GM21447 (cell line): ENCODE measurements around the gene ADGRG6.

Experiments
- ATAC-seq: cut with Tn5 transposase; IDR thresholded peaks from one replicate; pipeline ENCODE4 v1.9.1; 2021; ENCODE audit not compliant: unreplicated experiment

The ADGRG6 gene

DNA sequence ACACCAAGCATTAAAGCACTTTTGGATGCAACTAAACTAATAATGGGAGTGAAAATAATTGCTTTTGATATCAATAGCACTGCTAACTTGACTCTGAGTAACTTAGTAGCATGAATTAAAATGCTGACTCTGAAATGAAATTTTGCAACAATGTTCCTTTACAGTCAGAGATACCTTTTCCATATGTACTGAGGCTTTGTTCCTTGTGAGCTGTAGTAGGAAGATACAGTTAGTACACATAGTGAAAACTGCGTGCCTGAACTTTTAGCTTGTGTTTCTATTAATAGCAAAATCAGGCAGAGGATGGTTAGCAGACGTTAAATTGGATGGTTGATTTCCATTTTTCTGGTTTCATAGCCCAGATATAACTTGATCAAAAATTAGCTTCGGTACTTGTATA is 18.6 kb downstream of the ADGRG6 start:
- no peak for ATAC-seq

DNA sequence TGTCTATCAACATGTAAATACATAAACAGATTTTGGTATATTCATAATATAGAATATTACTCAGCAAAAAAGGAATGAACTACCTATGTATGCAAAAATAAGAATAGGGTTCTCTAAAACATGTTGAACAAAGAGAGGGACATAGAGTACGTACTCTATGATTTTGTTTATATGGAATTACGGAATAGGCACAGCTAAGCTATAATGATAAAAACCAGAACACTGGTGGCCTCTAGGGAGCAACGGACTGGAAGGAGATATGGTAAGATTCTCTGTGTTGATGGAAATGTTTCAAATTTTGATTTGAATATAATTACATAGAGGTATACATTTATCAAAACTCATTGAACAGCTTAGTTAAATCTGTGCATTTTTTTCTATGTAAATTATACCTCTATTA is 19.6 kb downstream of the ADGRG6 start:
- ATAC-seq, result no peak

GRCh38 chr6:142322066-142322465 is 20.3 kb downstream of the ADGRG6 start:
- ATAC-seq, result no peak

GRCh38 chr6:142322504-142323198 is 20.8 kb downstream of the ADGRG6 start:
- ATAC-seq, result no peak

- ATAC-seq, result no peak
Measured at GRCh38 chr6:142323377-142323776, 21.6 kb downstream of the ADGRG6 start.

GRCh38 chr6:142324111-142324510 is 22.3 kb downstream of the ADGRG6 start:
- no peak for ATAC-seq

DNA sequence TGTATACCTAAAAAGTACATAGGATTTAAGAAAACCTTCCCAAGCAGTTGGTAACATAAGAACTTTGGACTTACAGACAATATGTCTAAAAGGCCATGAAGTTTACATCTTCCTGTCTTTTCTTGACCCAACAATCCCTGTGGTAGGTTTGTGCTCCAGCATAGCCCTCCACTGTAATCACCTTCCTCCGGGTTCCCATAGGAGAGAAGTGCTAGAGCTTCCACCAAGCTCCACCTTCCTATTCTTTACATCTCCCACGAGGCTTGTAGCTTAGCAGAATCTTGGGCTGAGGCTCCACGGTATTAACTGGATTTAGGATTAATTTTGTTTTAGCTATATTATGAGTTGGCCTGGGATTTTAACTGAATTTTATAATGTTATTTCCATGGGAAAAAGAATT is 23.3 kb downstream of the ADGRG6 start:
- no peak for ATAC-seq

- ATAC-seq, result no peak
Measured at GRCh38 chr6:142326540-142326939, 24.7 kb downstream of the ADGRG6 start.

- no peak for ATAC-seq
Measured at GRCh38 chr6:142328070-142328469, 26.3 kb downstream of the ADGRG6 start.

- no peak for ATAC-seq
Measured at GRCh38 chr6:142329486-142330113, 27.8 kb downstream of the ADGRG6 start.

DNA sequence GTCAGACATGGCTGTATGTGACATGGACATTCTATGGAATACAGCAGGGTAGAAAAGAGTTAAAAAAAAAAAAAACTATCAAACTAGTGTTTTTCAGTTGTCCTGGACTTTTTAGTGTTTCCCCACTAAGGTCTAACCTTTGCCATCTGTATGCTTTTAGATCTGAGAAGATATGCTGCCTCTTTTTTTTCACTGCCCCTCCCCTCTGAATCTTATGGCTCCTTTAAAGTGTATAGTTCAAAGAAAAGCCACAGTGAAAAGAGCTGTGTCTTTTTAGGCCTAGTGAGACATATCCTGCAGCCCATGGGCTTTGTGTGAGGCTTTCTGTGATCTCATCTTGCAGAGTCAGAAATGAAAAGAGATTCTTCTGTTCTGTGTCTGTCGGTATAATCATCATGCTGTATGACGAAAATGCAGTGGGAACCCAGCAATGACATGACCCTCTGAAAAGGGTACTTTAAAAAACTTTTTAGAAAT is 29.3 kb downstream of the ADGRG6 start:
- ATAC-seq, result no peak

- no peak for ATAC-seq
Measured at GRCh38 chr6:142331601-142332000, 29.8 kb downstream of the ADGRG6 start.

DNA sequence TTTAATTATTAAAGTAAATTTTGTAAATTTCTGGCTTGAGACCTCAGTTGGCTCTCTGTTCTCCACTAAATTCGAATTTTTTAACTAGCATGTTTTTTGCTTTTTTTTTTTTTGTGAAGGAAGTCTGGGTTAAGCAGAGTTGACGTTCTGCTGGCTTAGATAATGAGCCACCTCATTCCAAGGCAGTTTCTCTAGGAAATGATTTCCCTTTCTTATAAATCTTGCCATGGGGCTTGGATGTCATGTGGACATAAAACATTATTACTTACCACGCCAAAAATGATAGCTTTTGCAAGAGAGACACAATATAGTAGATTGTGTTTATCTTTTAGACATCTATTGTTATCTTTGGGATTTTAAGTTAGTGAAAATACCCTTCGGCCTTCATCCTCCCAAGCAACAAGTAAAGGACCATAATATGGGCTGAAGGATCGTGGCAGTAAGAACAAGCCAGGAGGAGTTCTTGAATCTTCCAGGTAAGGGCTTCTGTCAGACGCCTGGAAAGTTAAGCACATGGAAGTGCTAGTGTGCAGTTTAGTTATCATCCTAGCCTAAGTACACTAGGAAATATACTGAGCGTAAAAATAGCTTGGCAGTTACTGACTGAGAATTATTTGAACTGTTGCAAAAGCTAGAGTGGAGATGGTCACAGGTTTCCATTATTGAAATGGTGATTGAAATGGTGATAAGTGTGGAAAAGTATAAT is 30.7 kb downstream of the ADGRG6 start:
- ATAC-seq, result no peak

GRCh38 chr6:142333431-142333830 is 31.6 kb downstream of the ADGRG6 start:
- no peak for ATAC-seq

DNA sequence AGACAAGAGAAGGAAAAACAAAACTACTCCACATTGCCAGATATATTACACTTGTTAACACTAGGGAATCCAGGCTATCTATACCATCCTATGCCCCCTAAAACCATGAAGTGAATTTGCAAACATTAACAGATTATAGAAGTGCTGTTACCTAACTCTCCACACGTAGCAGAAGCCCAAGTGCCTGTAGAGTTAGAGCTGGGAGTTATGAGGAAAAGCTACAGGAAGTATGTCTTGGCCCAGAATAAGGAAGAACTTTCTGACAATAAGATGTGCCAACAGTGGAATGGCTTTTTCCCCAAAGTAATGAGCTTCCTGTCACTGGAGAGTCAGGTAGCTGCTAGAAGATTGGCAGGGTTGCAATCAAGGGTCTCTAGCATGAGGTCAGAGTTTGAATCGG is 32.5 kb downstream of the ADGRG6 start:
- no peak for ATAC-seq

GRCh38 chr6:142335415-142335814 is 33.6 kb downstream of the ADGRG6 start:
- no peak for ATAC-seq

- ATAC-seq, result no peak
Measured at GRCh38 chr6:142336183-142336582, 34.4 kb downstream of the ADGRG6 start.

DNA sequence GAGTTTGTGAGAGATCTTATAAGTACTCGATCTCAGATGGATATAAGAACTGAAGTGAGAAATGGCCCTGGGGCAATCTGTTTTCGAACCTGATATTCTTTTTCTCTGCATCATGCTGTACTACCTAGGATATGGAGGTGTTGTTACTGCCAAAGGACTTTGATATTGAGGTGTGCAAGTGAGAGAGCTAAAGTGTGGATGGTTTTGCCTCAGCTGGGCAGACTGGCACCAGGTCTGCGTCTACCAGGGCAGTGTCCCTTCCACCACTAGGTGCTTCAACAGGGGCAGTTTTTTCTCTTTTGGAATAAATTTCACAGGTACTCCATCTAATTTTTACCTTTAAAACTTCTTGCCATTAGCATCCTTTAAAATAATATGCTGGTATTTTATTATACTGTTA is 35.0 kb downstream of the ADGRG6 start:
- no peak for ATAC-seq

DNA sequence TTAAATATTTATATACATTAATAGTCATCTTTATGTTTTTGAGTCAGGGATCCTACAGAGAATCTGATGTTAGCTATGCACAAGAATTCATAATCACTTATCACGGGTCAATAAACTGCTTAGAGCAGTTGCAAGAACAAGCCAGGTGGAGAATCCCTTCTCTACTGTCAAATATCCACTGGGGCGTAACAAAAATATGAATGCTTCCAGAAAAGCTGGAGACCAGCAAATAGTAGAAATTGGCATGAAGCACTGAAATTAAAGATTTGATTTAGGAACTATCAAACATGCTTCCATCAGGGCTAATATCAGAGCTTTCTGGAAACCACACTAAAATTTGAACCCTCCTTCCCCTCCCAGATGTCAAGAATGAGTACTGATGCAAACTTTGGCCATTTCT is 37.3 kb downstream of the ADGRG6 start:
- no peak for ATAC-seq

DNA sequence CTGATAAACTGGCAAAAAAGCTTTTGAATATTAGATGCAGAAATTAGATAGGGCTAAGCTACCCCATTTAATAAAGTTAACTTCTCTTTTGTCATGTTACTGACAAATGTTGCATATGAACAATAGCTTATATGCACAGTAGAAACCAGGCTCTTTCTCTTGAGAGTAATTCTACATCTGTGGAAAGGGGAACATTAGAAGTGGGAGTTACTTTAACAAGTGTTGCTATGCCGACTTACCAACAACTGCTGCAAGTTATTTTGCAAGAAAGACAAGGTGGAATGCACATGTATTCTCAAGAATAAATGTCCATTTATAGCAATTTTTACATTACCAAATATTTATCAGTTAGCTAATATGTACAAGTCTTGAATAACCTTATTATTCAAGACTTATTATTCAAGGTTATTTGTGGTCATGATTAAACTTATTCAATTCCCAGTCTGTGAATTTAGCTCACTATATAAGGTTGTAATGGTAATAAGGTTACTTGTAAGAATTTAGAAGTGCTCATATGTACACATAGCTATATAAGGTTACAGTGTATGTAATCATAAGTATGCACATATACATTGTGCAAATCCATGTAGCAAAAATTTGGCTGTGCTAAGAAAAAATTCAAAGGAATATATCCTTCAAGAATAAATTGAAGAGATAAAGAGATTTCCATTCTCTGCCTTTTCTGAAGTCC is 38.3 kb downstream of the ADGRG6 start:
- ATAC-seq, result no peak

- no peak for ATAC-seq
Measured at GRCh38 chr6:142341855-142342330, 40.1 kb downstream of the ADGRG6 start.
